HepG2 (cell line): ENCODE results near the gene ZNF697. TPM values are rescaled to one million over a fixed set of nuclear protein-coding genes. Genes with fewer than 3 reads are reported as not detected.

Experiments used
- ATAC-seq: fragments of 200-7000 bp; cut with Tn5 transposase; 3 replicates; pipeline ENCODE4 v1.9.1; 2020; ENCODE audit warnings: mild to moderate bottlenecking, moderate library complexity
- BruUV-seq: library from RNA; stranded (reverse); fragments of 400-500 nt; replicated peaks from 2 replicates; lab custom pipeline; 2021; lab: Mats Ljungman, UMichigan
- CTCF ChIA-PET: fragments of 300-600 bp; formaldehyde crosslinking; extraction: SDS; loops from one replicate; lab custom pipeline; 2021; ENCODE audit warnings: low total read pairs, inconsistent platforms, low intra/inter-chr PET ratio; lab: Yijun Ruan, JAX
- POLR2A ChIA-PET: fragments of 350-600 bp; sonication (Branson Sonifier 250); formaldehyde crosslinking; loops from one replicate; lab custom pipeline; 2020; ENCODE audit warnings: antibody characterized with exemption, inconsistent platforms; lab: Yijun Ruan, JAX
- DNase-seq: peaks from one replicate; pipeline ENCODE4 v3.0.0-alpha.2; 2015; ENCODE audit warnings: low spot score
- FAIRE-seq: peaks from 3 replicates; lab custom pipeline; 2011; peaks lifted over from hg19 to GRCh38; lab: Jason Lieb, UNC
- H2AFZ ChIP-seq: one replicate; pipeline ENCODE4 v1.6.1; 2011; ENCODE audit warnings: low read length, inconsistent platforms
- H3K27ac ChIP-seq: fragments of 300-600 bp; 3 replicates; pipeline ENCODE4 v1.8.0; 2011; ENCODE audit warnings: mixed run types, mild to moderate bottlenecking, mixed read lengths, low read length, inconsistent platforms; ENCODE audit not compliant: insufficient read depth; ENCODE audit errors: extremely low read length
- H3K27me3 ChIP-seq, 2 experiments: fragments of 200-600 bp in 1 of 2; 2 replicates in 1 of 2; 3 replicates in 1 of 2; pipeline versions ENCODE4 v1.6.0 to v1.8.0; 2011; ENCODE audit warnings: low read length in 2 of 2, mild to moderate bottlenecking in 2 of 2, moderate library complexity in 2 of 2, inconsistent platforms in 1 of 2; ENCODE audit not compliant: insufficient read depth in 2 of 2, control insufficient read depth in 1 of 2
- H3K36me3 ChIP-seq, 2 experiments: fragments of 200-600 bp in 1 of 2; replicated peaks in 1 of 2; 2 replicates in 1 of 2; 3 replicates in 1 of 2; pipeline versions ENCODE4 v1.5.1 to v1.8.0; 2011; ENCODE audit warnings: low read length in 2 of 2, inconsistent platforms in 1 of 2; ENCODE audit not compliant: insufficient read depth in 2 of 2, control insufficient read depth in 1 of 2
- H3K4me1 ChIP-seq: 2 replicates; pipeline ENCODE4 v1.5.1; 2012; ENCODE audit warnings: low read length, inconsistent platforms; ENCODE audit not compliant: insufficient read depth
- H3K4me2 ChIP-seq: 2 replicates; pipeline ENCODE4 v1.6.0; 2011; ENCODE audit warnings: low read depth, low read length, inconsistent platforms
- H3K4me3 ChIP-seq, 3 experiments: fragments of 200-600 bp in 1 of 3; sonication (generic), shearing (Covaris generic) in 1 of 3; replicated peaks in 1 of 3; 2 replicates each; pipeline ENCODE4 v1.5.1; 2011 to 2016; ENCODE audit warnings: low read length in 3 of 3, inconsistent platforms in 2 of 3, low read depth in 2 of 3, mild to moderate bottlenecking in 2 of 3, control low read depth in 1 of 3, mixed read lengths in 1 of 3; ENCODE audit not compliant: insufficient read depth in 1 of 3
- H3K79me2 ChIP-seq: one replicate; pipeline ENCODE4 v1.6.1; 2011; ENCODE audit warnings: low read length, inconsistent platforms; ENCODE audit not compliant: insufficient read depth
- H3K9ac ChIP-seq: 2 replicates; pipeline ENCODE4 v1.6.0; 2011; ENCODE audit warnings: mild to moderate bottlenecking, low read depth, low read length, inconsistent platforms; ENCODE audit not compliant: insufficient read depth
- H3K9me3 ChIP-seq: 2 replicates; pipeline ENCODE4 v1.5.1; 2012; ENCODE audit warnings: mild to moderate bottlenecking, low read length
- H4K20me1 ChIP-seq: 2 replicates; pipeline ENCODE4 v1.6.0; 2011; ENCODE audit warnings: inconsistent platforms, mild to moderate bottlenecking, low read length, moderate library complexity; ENCODE audit not compliant: insufficient read depth
- BHLHE40 ChIP-seq: IDR thresholded peaks from 2 replicates; pipeline ENCODE4 v1.6.1; 2011; ENCODE audit warnings: low read length, improper control_type of control experiment
- CHD2 ChIP-seq: IDR thresholded peaks from 2 replicates; pipeline ENCODE4 v1.6.1; 2011; ENCODE audit warnings: low read depth, low read length, improper control_type of control experiment
- EEA1 ChIP-seq: sonication (generic); formaldehyde crosslinking; IDR thresholded peaks from 2 replicates; pipeline ENCODE4 v1.5.1; 2020; ENCODE audit warnings: mild to moderate bottlenecking, missing genetic modification reagents, borderline replicate concordance
- FOXJ3 ChIP-seq: sonication (generic); formaldehyde crosslinking; IDR thresholded peaks from 2 replicates; pipeline ENCODE4 v1.4.0; 2020; ENCODE audit warnings: missing genetic modification reagents, mild to moderate bottlenecking, borderline replicate concordance
- MTA1 ChIP-seq: sonication (generic); formaldehyde crosslinking; IDR thresholded peaks from 2 replicates; pipeline ENCODE4 v1.4.0; 2020; ENCODE audit warnings: missing genetic modification reagents, mild to moderate bottlenecking, borderline replicate concordance
- NFIC ChIP-seq: IDR thresholded peaks from 2 replicates; pipeline ENCODE4 v1.6.1; 2012; ENCODE audit warnings: mild to moderate bottlenecking, low read length, inconsistent platforms
- RBFOX2 ChIP-seq: fragments of 200-400 bp; formaldehyde crosslinking; IDR thresholded peaks from 2 replicates; pipeline ENCODE4 v1.6.1; 2017; ENCODE audit warnings: low read depth, mild to moderate bottlenecking, low read length
- RXRA ChIP-seq: sonication (generic); formaldehyde crosslinking; IDR thresholded peaks from 2 replicates; pipeline ENCODE4 v1.5.1; 2020; ENCODE audit warnings: missing genetic modification reagents
- RXRB ChIP-seq: IDR thresholded peaks from 2 replicates; pipeline ENCODE4 v1.6.1; 2016; ENCODE audit warnings: borderline replicate concordance, missing genetic modification reagents, missing compliant biosample characterization
- TIGD3 ChIP-seq: sonication (generic); formaldehyde crosslinking; IDR thresholded peaks from 2 replicates; pipeline ENCODE4 v1.5.1; 2020; ENCODE audit warnings: mild to moderate bottlenecking, missing genetic modification reagents, borderline replicate concordance
- ZC3H13 ChIP-seq: sonication (generic); formaldehyde crosslinking; IDR thresholded peaks from 2 replicates; pipeline ENCODE4 v1.8.1; 2023; ENCODE audit warnings: mild to moderate bottlenecking, missing genetic modification reagents, moderate library complexity
- ZNF143 ChIP-seq: sonication (generic); formaldehyde crosslinking; IDR thresholded peaks from 2 replicates; pipeline ENCODE4 v1.4.0; 2020; ENCODE audit warnings: missing genetic modification reagents
- ZNF619 ChIP-seq: sonication (generic); formaldehyde crosslinking; IDR thresholded peaks from 2 replicates; pipeline ENCODE4 v1.4.0; 2020; ENCODE audit warnings: mild to moderate bottlenecking, missing genetic modification reagents
- ZNF75D ChIP-seq: sonication (generic); formaldehyde crosslinking; IDR thresholded peaks from 2 replicates; pipeline ENCODE4 v1.8.1; 2023; ENCODE audit warnings: missing genetic modification reagents, mild to moderate bottlenecking, borderline replicate concordance
- WGBS: methylation state at CpG from one replicate; pipeline ENCODE4 v1.1.6; 2017; ENCODE audit warnings: low lambda C conversion rate; 5-methylcytosine and 5-hydroxymethylcytosine counted together
- in situ Hi-C: cut with HindIII; loops from 2 replicates; pipeline ENCODE4 v1.10.0; 2017; ENCODE audit warnings: low pct_unique_long_range_greater_than_20kb; ENCODE audit not compliant: extremely low pct_ligation_motif_present
- intact Hi-C: fragments of 100-400 bp; cut with micrococcal nuclease; formaldehyde crosslinking; loops from one replicate; pipeline ENCODE4 v1.10.0; 2022; ENCODE audit not compliant: unreplicated experiment
- polyA plus RNA-seq, 8 experiments: library from polyadenylated mRNA; depleted of rRNA in 3 of 8; stranded (reverse) in 7 of 8; unstranded in 1 of 8; fragments of >200 nt; fragmentation: Illumina TruSeq in 4 of 8; extraction: Trizol in 4 of 8; gene quantifications; 2 replicates each; pipeline versions ENCODE4 v1.2.1 to v1.2.3, GENCODE V29; 2011 to 2016; ENCODE audit warnings: low read depth in 4 of 8, missing spikeins in 1 of 8, mixed read lengths in 1 of 8; ENCODE audit not compliant: insufficient read depth in 1 of 8
- total RNA-seq, 5 experiments: library from RNA; depleted of rRNA; stranded (reverse); fragments of >200 nt; fragmentation: Illumina TruSeq; extraction: Trizol; gene quantifications; 2 replicates each; pipeline ENCODE4 v1.2.3, GENCODE V29; 2016; ENCODE audit warnings: low read depth in 1 of 5
- TF ChIP-seq, protein P1 (sequence below): sonication (generic); formaldehyde crosslinking; IDR thresholded peaks from 2 replicates; pipeline ENCODE4 v1.4.0; 2020; ENCODE audit warnings: missing genetic modification reagents
- TF ChIP-seq, protein P2 (sequence below): sonication (generic); formaldehyde crosslinking; conservative IDR thresholded peaks from 2 replicates; pipeline ENCODE4 v1.4.0; 2020; ENCODE audit warnings: missing genetic modification reagents

The ZNF697 gene
- total and polyA plus RNA-seq, 2 of the 13 experiments (the other 11 are each of a cell fraction or from before 2014, with no cell fraction given), result 2.3 to 7.1 TPM

GRCh38 chr1:119595168-119595567 is 52.9 kb downstream of the ZNF697 start:
- Histone ChIP-seq H3K4me2 (no peak overlapping the region), H3K27me3 (no peaks in the 10 kb centered on the region), H3K4me1 (no peaks in the 10 kb centered on the region), H3K36me3 (no peaks in the 10 kb centered on the region), H4K20me1 (no peaks in the 10 kb centered on the region), H3K27ac (no peak overlapping the region), H3K9me3 (no peaks in the 10 kb centered on the region), H3K79me2 (no peaks in the 10 kb centered on the region), H2AFZ (no peak overlapping the region), H3K4me3 (no peak overlapping the region), H3K9ac (no peak overlapping the region)
- ChIA-PET CTCF (no interaction called here), POLR2A (no interaction called here)
- WGBS, result 47% methylated on average over 2 of the region's 2 CpGs
- FAIRE-seq, result no peak
- intact Hi-C loops, result loop anchor here (10.0 kb wide), 1 partner anchor 50 kb away; no protein-coding TSS in a partner anchor
- no TSS peak for BruUV-seq
- in situ Hi-C loops, result no loop called here
- no peak for ATAC-seq
- TF ChIP-seq EEA1 (CRISPR knock-in tag) (no peak), MTA1 (CRISPR knock-in tag) (no peak), ZNF143 (CRISPR knock-in tag) (no peak), RBFOX2 (no peak), FOXJ3 (CRISPR knock-in tag) (no peak), RXRA (CRISPR knock-in tag) (no peak), NFIC (no peak)
- TF ChIP-seq, protein P1, sequence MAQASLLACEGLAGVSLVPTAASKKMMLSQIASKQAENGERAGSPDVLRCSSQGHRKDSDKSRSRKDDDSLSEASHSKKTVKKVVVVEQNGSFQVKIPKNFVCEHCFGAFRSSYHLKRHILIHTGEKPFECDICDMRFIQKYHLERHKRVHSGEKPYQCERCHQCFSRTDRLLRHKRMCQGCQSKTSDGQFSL, result no peak
- DNase-seq, result no peak

DNA sequence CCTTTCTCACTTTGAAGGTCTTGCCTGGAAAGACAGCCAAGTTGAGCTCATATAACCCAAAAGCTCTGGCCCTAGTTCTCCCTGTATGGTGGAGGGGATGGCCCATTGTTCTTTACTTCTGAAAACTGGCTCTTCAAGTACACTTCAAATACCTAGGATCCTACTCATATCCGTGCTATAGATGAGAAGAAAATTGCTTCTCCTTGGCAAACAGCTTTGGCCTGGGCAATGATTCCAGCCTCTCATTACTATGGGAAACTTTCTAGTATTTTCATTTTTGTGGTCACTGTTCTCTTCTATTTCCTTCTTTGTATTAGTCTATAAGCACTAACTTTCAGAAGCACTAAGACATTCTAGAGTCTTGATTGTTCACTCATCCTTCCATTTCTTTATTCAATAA is 53.7 kb downstream of the ZNF697 start:
- no peaks in the 10 kb centered on the region for H4K20me1 ChIP-seq
- H2AFZ ChIP-seq, result no peak overlapping the region
- CTCF ChIA-PET, result no interaction called here
- H3K4me1 ChIP-seq, result no peaks in the 10 kb centered on the region
- intact Hi-C loops, result loop anchor here (10.0 kb wide), 1 partner anchor 50 kb away; no protein-coding TSS in a partner anchor
- no peaks in the 10 kb centered on the region for H3K9me3 ChIP-seq
- ATAC-seq (no peak), FAIRE-seq (no peak), DNase-seq (no peak)
- no TSS peak for BruUV-seq
- WGBS, result 0% methylated on average over 1 of the region's 1 CpG
- no peaks in the 10 kb centered on the region for H3K79me2 ChIP-seq
- in situ Hi-C loops, result no loop called here
- no peak overlapping the region for H3K9ac ChIP-seq
- no peak overlapping the region for H3K27ac ChIP-seq
- TF ChIP-seq TIGD3 (CRISPR knock-in tag) (no peak), ZNF75D (CRISPR knock-in tag) (no peak), RXRB (no peak), ZC3H13 (CRISPR knock-in tag) (no peak), BHLHE40 (no peak), CHD2 (no peak), ZNF619 (CRISPR knock-in tag) (no peak)
- TF ChIP-seq, protein P2, sequence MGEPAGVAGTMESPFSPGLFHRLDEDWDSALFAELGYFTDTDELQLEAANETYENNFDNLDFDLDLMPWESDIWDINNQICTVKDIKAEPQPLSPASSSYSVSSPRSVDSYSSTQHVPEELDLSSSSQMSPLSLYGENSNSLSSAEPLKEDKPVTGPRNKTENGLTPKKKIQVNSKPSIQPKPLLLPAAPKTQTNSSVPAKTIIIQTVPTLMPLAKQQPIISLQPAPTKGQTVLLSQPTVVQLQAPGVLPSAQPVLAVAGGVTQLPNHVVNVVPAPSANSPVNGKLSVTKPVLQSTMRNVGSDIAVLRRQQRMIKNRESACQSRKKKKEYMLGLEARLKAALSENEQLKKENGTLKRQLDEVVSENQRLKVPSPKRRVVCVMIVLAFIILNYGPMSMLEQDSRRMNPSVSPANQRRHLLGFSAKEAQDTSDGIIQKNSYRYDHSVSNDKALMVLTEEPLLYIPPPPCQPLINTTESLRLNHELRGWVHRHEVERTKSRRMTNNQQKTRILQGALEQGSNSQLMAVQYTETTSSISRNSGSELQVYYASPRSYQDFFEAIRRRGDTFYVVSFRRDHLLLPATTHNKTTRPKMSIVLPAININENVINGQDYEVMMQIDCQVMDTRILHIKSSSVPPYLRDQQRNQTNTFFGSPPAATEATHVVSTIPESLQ, result no peak
- H3K27me3 ChIP-seq, result no peaks in the 10 kb centered on the region
- H3K4me2 ChIP-seq, result no peak overlapping the region
- no peak overlapping the region for H3K4me3 ChIP-seq
- POLR2A ChIA-PET, result no interaction called here
- H3K36me3 ChIP-seq, result no peaks in the 10 kb centered on the region
